Neural cell (in vitro differentiated cells): ENCODE measurements around the gene PREX1. TPM values are rescaled to one million over a fixed set of nuclear protein-coding genes. Genes with fewer than 3 reads are reported as not detected.

Source experiments
- H2AFZ ChIP-seq: fragments of 200-600, 300-800 bp; sonication (generic), shearing (Covaris generic); 2 replicates; pipeline ENCODE4 v1.6.0; 2014; ENCODE audit warnings: low read depth, mild to moderate bottlenecking, antibody characterized with exemption, low read length, moderate library complexity
- H3F3A ChIP-seq: fragments of 200-600 bp; shearing (Covaris generic); 2 replicates; pipeline ENCODE4 v1.6.1; 2016; ENCODE audit warnings: mild to moderate bottlenecking, moderate library complexity, mixed read lengths, antibody characterized with exemption, low read length; ENCODE audit not compliant: insufficient read depth, poor library complexity, severe bottlenecking
- H3K27ac ChIP-seq: fragments of 200-600, 300-800 bp; sonication (generic), shearing (Covaris generic); 2 replicates; pipeline ENCODE4 v1.5.1; 2014; ENCODE audit warnings: mild to moderate bottlenecking, low read length, moderate library complexity
- H3K27me3 ChIP-seq: fragments of 300-800, 200-600 bp; sonication (generic), shearing (Covaris generic); 2 replicates; pipeline ENCODE4 v1.6.0; 2014; ENCODE audit warnings: mild to moderate bottlenecking, low read depth, low read length, moderate library complexity; ENCODE audit not compliant: insufficient read depth
- H3K36me3 ChIP-seq: fragments of 300-800, 200-600 bp; sonication (generic), shearing (Covaris generic); 2 replicates; pipeline ENCODE4 v1.5.1; 2014; ENCODE audit warnings: mild to moderate bottlenecking, antibody characterized with exemption, low read length, moderate library complexity; ENCODE audit not compliant: insufficient read depth
- H3K4me2 ChIP-seq: fragments of 300-800, 200-600 bp; sonication (generic), shearing (Covaris generic); 2 replicates; pipeline ENCODE4 v1.6.0; 2014; ENCODE audit warnings: mild to moderate bottlenecking, low read length
- H3K4me3 ChIP-seq: fragments of 300-800, 200-600 bp; sonication (generic), shearing (Covaris generic); 2 replicates; pipeline ENCODE4 v1.5.1; 2014; ENCODE audit warnings: mild to moderate bottlenecking, low read length, moderate library complexity
- H3K79me2 ChIP-seq: fragments of 200-600 bp; shearing (Covaris generic); replicated peaks from 2 replicates; pipeline ENCODE4 v1.6.0; 2014; ENCODE audit warnings: mild to moderate bottlenecking, low read length, moderate library complexity; ENCODE audit not compliant: insufficient read depth
- H3K9ac ChIP-seq: fragments of 300-800, 200-600 bp; sonication (generic), shearing (Covaris generic); 2 replicates; pipeline ENCODE4 v1.6.1; 2016; ENCODE audit warnings: mild to moderate bottlenecking, low read length, mixed read lengths
- H3K9me2 ChIP-seq: fragments of 200-600 bp; shearing (Covaris generic); 2 replicates; pipeline ENCODE4 v1.6.1; 2016; ENCODE audit warnings: mild to moderate bottlenecking, low read length, mixed read lengths; ENCODE audit not compliant: insufficient read depth
- H3K9me3 ChIP-seq: fragments of 200-600, 300-800 bp; sonication (generic), shearing (Covaris generic); 2 replicates; pipeline ENCODE4 v1.6.1; 2016; ENCODE audit warnings: mild to moderate bottlenecking, mixed run types, low read length, moderate library complexity, mixed read lengths
- H4K20me1 ChIP-seq: fragments of 200-600 bp; shearing (Covaris generic); 2 replicates; pipeline ENCODE4 v1.6.1; 2016; ENCODE audit warnings: mild to moderate bottlenecking, mixed run types; ENCODE audit not compliant: insufficient read depth
- EP300 ChIP-seq: fragments of 450-650 bp; conservative IDR thresholded peaks from 2 replicates; pipeline ENCODE4 v1.6.1; 2014; ENCODE audit warnings: antibody characterized with exemption, mild to moderate bottlenecking, moderate library complexity; ENCODE audit not compliant: poor library complexity, severe bottlenecking
- EZH2 ChIP-seq: fragments of 200-600, 300-800 bp; shearing (Covaris generic), sonication (generic); IDR thresholded peaks from 2 replicates; pipeline ENCODE4 v1.6.1; 2014; ENCODE audit warnings: antibody characterized with exemption, low read length, borderline replicate concordance, mild to moderate bottlenecking; ENCODE audit not compliant: insufficient read depth, poor library complexity, severe bottlenecking
- MXI1 ChIP-seq: fragments of 450-650 bp; conservative IDR thresholded peaks from 2 replicates; pipeline ENCODE4 v1.6.1; 2014; ENCODE audit warnings: antibody characterized with exemption, mild to moderate bottlenecking; ENCODE audit not compliant: poor library complexity, severe bottlenecking
- POLR2AphosphoS5 ChIP-seq: IDR thresholded peaks from 2 replicates; pipeline ENCODE4 v1.6.1; 2012
- RAD21 ChIP-seq: fragments of 450-650 bp; conservative IDR thresholded peaks from 2 replicates; pipeline ENCODE4 v1.6.1; 2014; ENCODE audit warnings: antibody characterized with exemption, mild to moderate bottlenecking, moderate library complexity
- SMC3 ChIP-seq: fragments of 450-650 bp; conservative IDR thresholded peaks from 2 replicates; pipeline ENCODE4 v1.6.1; 2014; ENCODE audit warnings: antibody characterized with exemption, mild to moderate bottlenecking, moderate library complexity; ENCODE audit not compliant: poor library complexity
- TAF1 ChIP-seq: IDR thresholded peaks from 2 replicates; pipeline ENCODE4 v1.6.1; 2012; ENCODE audit warnings: low read depth
- polyA plus RNA-seq: library from polyadenylated mRNA; depleted of rRNA; stranded (reverse); fragments of >200 nt; gene quantifications from 2 replicates; pipeline ENCODE4 v1.2.3, GENCODE V29; 2014
- TF ChIP-seq, protein P1 (sequence below): IDR thresholded peaks from 2 replicates; pipeline ENCODE4 v1.6.1; 2012; ENCODE audit warnings: borderline replicate concordance
- TF ChIP-seq, protein P2 (sequence below): fragments of 450-650 bp; IDR thresholded peaks from 2 replicates; pipeline ENCODE4 v1.5.1; 2014; ENCODE audit warnings: antibody characterized with exemption, mild to moderate bottlenecking, moderate library complexity; ENCODE audit not compliant: poor library complexity, severe bottlenecking

PREX1 gene
- polyA plus RNA-seq, 1 donor from 2014 or later: 0.06 TPM

DNA sequence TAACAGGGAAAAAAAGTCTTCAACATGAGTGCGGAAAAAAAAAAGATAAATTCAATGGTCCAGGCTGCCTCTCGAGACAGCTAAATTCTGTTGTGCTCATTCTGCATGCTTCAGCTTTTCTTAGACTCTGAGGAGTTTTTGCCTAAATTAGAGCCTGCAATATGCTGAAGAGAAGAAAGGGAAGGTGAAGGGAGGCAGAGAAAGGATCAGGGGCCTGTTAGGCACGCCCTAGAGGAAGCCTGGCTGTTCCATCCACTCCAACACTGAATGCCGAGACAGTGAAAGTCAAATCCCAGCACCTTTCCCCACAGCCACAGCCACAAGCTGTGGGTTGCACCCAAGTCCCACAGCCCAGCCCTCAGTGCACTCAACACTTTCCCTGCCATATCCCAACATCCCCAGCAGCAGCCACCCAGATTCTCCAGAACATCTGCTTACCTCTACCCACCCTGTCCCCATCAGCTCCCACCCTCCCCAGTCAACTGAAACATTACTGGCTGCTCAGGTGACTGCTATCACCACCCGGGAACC lies 37.3 kb downstream of the PREX1 start:
- no peak overlapping the region for H2AFZ ChIP-seq
- H3K4me3 ChIP-seq: peak overlapping the region; percentile 29
- H4K20me1 ChIP-seq: no peaks in the 10 kb centered on the region
- H3K27me3 ChIP-seq: no peaks in the 10 kb centered on the region
- no peaks in the 10 kb centered on the region for H3K79me2 ChIP-seq
- TF ChIP-seq SMC3: no peak
- TF ChIP-seq, protein P1, sequence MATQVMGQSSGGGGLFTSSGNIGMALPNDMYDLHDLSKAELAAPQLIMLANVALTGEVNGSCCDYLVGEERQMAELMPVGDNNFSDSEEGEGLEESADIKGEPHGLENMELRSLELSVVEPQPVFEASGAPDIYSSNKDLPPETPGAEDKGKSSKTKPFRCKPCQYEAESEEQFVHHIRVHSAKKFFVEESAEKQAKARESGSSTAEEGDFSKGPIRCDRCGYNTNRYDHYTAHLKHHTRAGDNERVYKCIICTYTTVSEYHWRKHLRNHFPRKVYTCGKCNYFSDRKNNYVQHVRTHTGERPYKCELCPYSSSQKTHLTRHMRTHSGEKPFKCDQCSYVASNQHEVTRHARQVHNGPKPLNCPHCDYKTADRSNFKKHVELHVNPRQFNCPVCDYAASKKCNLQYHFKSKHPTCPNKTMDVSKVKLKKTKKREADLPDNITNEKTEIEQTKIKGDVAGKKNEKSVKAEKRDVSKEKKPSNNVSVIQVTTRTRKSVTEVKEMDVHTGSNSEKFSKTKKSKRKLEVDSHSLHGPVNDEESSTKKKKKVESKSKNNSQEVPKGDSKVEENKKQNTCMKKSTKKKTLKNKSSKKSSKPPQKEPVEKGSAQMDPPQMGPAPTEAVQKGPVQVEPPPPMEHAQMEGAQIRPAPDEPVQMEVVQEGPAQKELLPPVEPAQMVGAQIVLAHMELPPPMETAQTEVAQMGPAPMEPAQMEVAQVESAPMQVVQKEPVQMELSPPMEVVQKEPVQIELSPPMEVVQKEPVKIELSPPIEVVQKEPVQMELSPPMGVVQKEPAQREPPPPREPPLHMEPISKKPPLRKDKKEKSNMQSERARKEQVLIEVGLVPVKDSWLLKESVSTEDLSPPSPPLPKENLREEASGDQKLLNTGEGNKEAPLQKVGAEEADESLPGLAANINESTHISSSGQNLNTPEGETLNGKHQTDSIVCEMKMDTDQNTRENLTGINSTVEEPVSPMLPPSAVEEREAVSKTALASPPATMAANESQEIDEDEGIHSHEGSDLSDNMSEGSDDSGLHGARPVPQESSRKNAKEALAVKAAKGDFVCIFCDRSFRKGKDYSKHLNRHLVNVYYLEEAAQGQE: no peak
- no peak for TF ChIP-seq RAD21
- no peak for TF ChIP-seq EZH2
- TF ChIP-seq TAF1: no peak
- no peak for TF ChIP-seq MXI1
- no peak for TF ChIP-seq POLR2AphosphoS5
- TF ChIP-seq, protein P2, sequence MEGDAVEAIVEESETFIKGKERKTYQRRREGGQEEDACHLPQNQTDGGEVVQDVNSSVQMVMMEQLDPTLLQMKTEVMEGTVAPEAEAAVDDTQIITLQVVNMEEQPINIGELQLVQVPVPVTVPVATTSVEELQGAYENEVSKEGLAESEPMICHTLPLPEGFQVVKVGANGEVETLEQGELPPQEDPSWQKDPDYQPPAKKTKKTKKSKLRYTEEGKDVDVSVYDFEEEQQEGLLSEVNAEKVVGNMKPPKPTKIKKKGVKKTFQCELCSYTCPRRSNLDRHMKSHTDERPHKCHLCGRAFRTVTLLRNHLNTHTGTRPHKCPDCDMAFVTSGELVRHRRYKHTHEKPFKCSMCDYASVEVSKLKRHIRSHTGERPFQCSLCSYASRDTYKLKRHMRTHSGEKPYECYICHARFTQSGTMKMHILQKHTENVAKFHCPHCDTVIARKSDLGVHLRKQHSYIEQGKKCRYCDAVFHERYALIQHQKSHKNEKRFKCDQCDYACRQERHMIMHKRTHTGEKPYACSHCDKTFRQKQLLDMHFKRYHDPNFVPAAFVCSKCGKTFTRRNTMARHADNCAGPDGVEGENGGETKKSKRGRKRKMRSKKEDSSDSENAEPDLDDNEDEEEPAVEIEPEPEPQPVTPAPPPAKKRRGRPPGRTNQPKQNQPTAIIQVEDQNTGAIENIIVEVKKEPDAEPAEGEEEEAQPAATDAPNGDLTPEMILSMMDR: no peak
- no peak for TF ChIP-seq EP300
- H3K9me3 ChIP-seq: no peaks in the 10 kb centered on the region
- H3F3A ChIP-seq: no peaks in the 10 kb centered on the region
- no peaks in the 10 kb centered on the region for H3K9me2 ChIP-seq
- H3K27ac ChIP-seq: peak overlapping the region; percentile 51
- peak overlapping the region; percentile 25 for H3K9ac ChIP-seq
- H3K36me3 ChIP-seq: no peaks in the 10 kb centered on the region
- H3K4me2 ChIP-seq: no peak overlapping the region

DNA sequence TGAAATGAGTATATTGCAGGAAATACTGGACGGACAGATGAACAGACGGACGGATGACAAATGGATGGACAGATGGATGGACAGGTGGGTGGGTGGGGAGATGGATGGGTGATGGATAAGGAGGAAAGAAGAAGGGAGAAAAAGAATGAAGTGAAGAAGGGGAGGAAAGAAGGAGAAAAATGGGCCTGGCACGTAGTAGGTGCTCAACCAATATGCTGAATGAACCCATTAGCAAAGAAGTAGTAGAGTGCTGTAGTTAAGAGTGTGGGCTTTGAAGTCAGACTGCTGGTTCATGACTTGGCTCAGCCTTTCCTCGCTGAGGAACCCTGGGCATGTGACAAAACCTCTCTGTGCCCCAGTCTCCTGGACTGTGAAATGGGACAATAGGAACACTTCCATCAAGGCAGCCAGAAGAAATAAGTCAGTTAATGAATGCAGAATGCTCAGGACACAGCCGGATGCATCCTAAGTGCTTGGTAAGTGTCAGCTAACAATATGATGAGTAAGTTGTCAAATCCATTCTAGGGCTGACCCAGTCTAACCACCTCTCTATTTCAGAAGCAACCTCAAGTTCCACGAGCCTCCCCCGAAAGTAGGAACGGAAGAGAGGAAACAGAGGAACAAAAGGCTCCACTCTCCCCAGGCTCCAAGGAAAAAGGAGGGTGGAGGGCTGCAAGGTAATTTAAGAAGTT lies 37.9 kb downstream of the PREX1 start:
- H4K20me1 ChIP-seq: no peaks in the 10 kb centered on the region
- no peak overlapping the region for H3K4me3 ChIP-seq
- no peak overlapping the region for H3K9ac ChIP-seq
- no peak overlapping the region for H2AFZ ChIP-seq
- no peak overlapping the region for H3K4me2 ChIP-seq
- TF ChIP-seq, protein P1: no peak
- H3K27me3 ChIP-seq: no peaks in the 10 kb centered on the region
- peak overlapping the region; percentile 51 for H3K27ac ChIP-seq
- no peaks in the 10 kb centered on the region for H3K79me2 ChIP-seq
- no peaks in the 10 kb centered on the region for H3K9me3 ChIP-seq
- no peaks in the 10 kb centered on the region for H3F3A ChIP-seq
- no peaks in the 10 kb centered on the region for H3K36me3 ChIP-seq
- no peaks in the 10 kb centered on the region for H3K9me2 ChIP-seq
